ENCODE measurements around the gene HTR3E.

The HTR3E gene

DNA sequence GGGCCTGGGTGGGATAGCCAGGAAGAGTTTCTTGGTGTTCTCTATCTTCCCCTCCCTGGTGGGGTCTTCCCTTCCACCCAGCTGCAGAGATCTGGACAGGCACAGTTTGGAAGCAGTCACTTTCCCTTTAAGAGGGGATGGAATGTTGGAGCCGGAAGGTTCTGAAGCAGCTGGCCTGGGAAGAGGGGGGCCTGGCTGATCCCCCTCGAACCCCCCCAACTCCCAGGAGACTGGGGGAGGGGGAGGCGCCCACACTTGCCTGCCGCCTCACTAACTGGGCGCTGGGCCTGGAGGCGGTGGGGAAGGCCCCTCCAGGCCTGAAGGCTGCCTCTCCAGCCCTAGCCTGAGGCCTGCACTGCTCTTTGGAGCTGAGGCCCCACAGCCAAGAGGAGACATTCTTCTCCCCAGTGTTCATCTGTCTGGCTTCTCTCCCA lies 59.7 kb downstream of the HTR3E start:
- no peak for DNase-seq (ENCODE audit: low read depth in 2 of 2)

All from stimulated activated CD4-positive, alpha-beta T cell treated with anti-CD3 and anti-CD28 coated beads, Interleukin-1b, Interleukin-23, amount 100 ng/mL, for 1 hour (primary cell).